ENCODE results near the gene NAPSA.
A peak's percentile ranks its signal among the peaks of the same experiment; 100 is the strongest.

The NAPSA gene

GRCh38 chr19:50383852-50384684, 18.6 kb upstream of the NAPSA start, which contains the start of gene POLD1:
TSS of gene POLD1 (plus strand) at chr19:50384347. CDS start at chr19:50398852, 14,505 bp downstream.
- Histone ChIP-seq H3K27me3 (ENCODE audit: low read depth, low read length) (no peaks in the 10 kb centered on the region), H3K27ac (ENCODE audit: low read length) (peak within 1 kb of the TSS; percentile 79), H3K4me1 (ENCODE audit: control insufficient read depth in 1 of 2, insufficient read depth in 2 of 2, low read length in 2 of 2) (peaks cover 4 to 22% of the 10 kb centered on the region in 2 donors), H3K36me3 (ENCODE audit: control insufficient read depth in 1 of 2, insufficient read depth in 2 of 2, low read length in 2 of 2) (peaks cover 26 to 36% of the 10 kb centered on the region in 2 donors), H3K9me3 (ENCODE audit: control insufficient read depth in 1 of 2, low read length in 2 of 2) (no peaks in the 10 kb centered on the region), H3K4me3 (ENCODE audit: low read depth in 1 of 2, low read length in 2 of 2) (peak within 1 kb of the TSS; percentile 78 to 83)

GRCh38 chr19:50383001-50383851, 17.8 kb upstream of the NAPSA start:
- Histone ChIP-seq H3K4me3 (ENCODE audit: low read depth in 1 of 2, low read length in 2 of 2) (peak overlapping the region; percentile 14 to 83), H3K4me1 (ENCODE audit: control insufficient read depth in 1 of 2, insufficient read depth in 2 of 2, low read length in 2 of 2) (peaks cover 4 to 22% of the 10 kb centered on the region in 2 donors), H3K36me3 (ENCODE audit: control insufficient read depth in 1 of 2, insufficient read depth in 2 of 2, low read length in 2 of 2) (peaks cover 34 to 45% of the 10 kb centered on the region in 2 donors), H3K9me3 (ENCODE audit: control insufficient read depth in 1 of 2, low read length in 2 of 2) (no peaks in the 10 kb centered on the region), H3K27ac (ENCODE audit: low read length) (peak overlapping the region; percentile 67), H3K27me3 (ENCODE audit: low read depth, low read length) (no peaks in the 10 kb centered on the region)

GRCh38 chr19:50381881-50382729, 16.7 kb upstream of the NAPSA start:
- Histone ChIP-seq H3K27me3 (ENCODE audit: low read depth, low read length) (no peaks in the 10 kb centered on the region), H3K36me3 (ENCODE audit: control insufficient read depth in 1 of 2, insufficient read depth in 2 of 2, low read length in 2 of 2) (peaks cover 40 to 54% of the 10 kb centered on the region in 2 donors), H3K4me3 (ENCODE audit: low read depth in 1 of 2, low read length in 2 of 2) (no peak overlapping the region), H3K4me1 (ENCODE audit: control insufficient read depth in 1 of 2, insufficient read depth in 2 of 2, low read length in 2 of 2) (peaks cover 4 to 27% of the 10 kb centered on the region in 2 donors), H3K27ac (ENCODE audit: low read length) (no peak overlapping the region), H3K9me3 (ENCODE audit: control insufficient read depth in 1 of 2, low read length in 2 of 2) (no peaks in the 10 kb centered on the region)

- H3K27ac ChIP-seq (ENCODE audit: low read length) = no peak overlapping the region
- H3K4me3 ChIP-seq (ENCODE audit: low read depth in 1 of 2, low read length in 2 of 2) = no peak overlapping the region
- no peaks in the 10 kb centered on the region for H3K9me3 ChIP-seq (ENCODE audit: control insufficient read depth in 1 of 2, low read length in 2 of 2)
- peaks cover 4 to 28% of the 10 kb centered on the region in 2 donors for H3K4me1 ChIP-seq (ENCODE audit: control insufficient read depth in 1 of 2, insufficient read depth in 2 of 2, low read length in 2 of 2)
- H3K27me3 ChIP-seq (ENCODE audit: low read depth, low read length) = no peaks in the 10 kb centered on the region
- peaks cover 40 to 57% of the 10 kb centered on the region in 2 donors for H3K36me3 ChIP-seq (ENCODE audit: control insufficient read depth in 1 of 2, insufficient read depth in 2 of 2, low read length in 2 of 2)
Measured at GRCh38 chr19:50380751-50381151, 15.3 kb upstream of the NAPSA start.

- H3K27me3 ChIP-seq (ENCODE audit: low read depth, low read length) = no peaks in the 10 kb centered on the region
- H3K4me3 ChIP-seq (ENCODE audit: low read depth in 1 of 2, low read length in 2 of 2) = no peak overlapping the region
- no peak overlapping the region for H3K27ac ChIP-seq (ENCODE audit: low read length)
- peaks cover 40 to 57% of the 10 kb centered on the region in 2 donors for H3K36me3 ChIP-seq (ENCODE audit: control insufficient read depth in 1 of 2, insufficient read depth in 2 of 2, low read length in 2 of 2)
- H3K9me3 ChIP-seq (ENCODE audit: control insufficient read depth in 1 of 2, low read length in 2 of 2) = no peaks in the 10 kb centered on the region
- peaks cover 4 to 26% of the 10 kb centered on the region in 2 donors for H3K4me1 ChIP-seq (ENCODE audit: control insufficient read depth in 1 of 2, insufficient read depth in 2 of 2, low read length in 2 of 2)
Measured at GRCh38 chr19:50380137-50380536, 14.7 kb upstream of the NAPSA start.

- no peak overlapping the region for H3K4me3 ChIP-seq (ENCODE audit: low read depth in 1 of 2, low read length in 2 of 2)
- peaks cover 0 to 20% of the 10 kb centered on the region in 2 donors for H3K4me1 ChIP-seq (ENCODE audit: control insufficient read depth in 1 of 2, insufficient read depth in 2 of 2, low read length in 2 of 2)
- H3K27me3 ChIP-seq (ENCODE audit: low read depth, low read length) = no peaks in the 10 kb centered on the region
- H3K27ac ChIP-seq (ENCODE audit: low read length) = no peak overlapping the region
- H3K9me3 ChIP-seq (ENCODE audit: control insufficient read depth in 1 of 2, low read length in 2 of 2) = no peaks in the 10 kb centered on the region
- H3K36me3 ChIP-seq (ENCODE audit: control insufficient read depth in 1 of 2, insufficient read depth in 2 of 2, low read length in 2 of 2) = peaks cover 40 to 57% of the 10 kb centered on the region in 2 donors
Measured at GRCh38 chr19:50379602-50380001, 14.2 kb upstream of the NAPSA start.

GRCh38 chr19:50378863-50379236, 13.4 kb upstream of the NAPSA start:
- H3K27me3 ChIP-seq (ENCODE audit: low read depth, low read length) = no peaks in the 10 kb centered on the region
- H3K4me1 ChIP-seq (ENCODE audit: control insufficient read depth in 1 of 2, insufficient read depth in 2 of 2, low read length in 2 of 2) = peaks cover 0 to 18% of the 10 kb centered on the region in 2 donors
- no peak overlapping the region for H3K27ac ChIP-seq (ENCODE audit: low read length)
- H3K36me3 ChIP-seq (ENCODE audit: control insufficient read depth in 1 of 2, insufficient read depth in 2 of 2, low read length in 2 of 2) = peaks cover 40 to 57% of the 10 kb centered on the region in 2 donors
- H3K4me3 ChIP-seq (ENCODE audit: low read depth in 1 of 2, low read length in 2 of 2) = no peak overlapping the region
- no peaks in the 10 kb centered on the region for H3K9me3 ChIP-seq (ENCODE audit: control insufficient read depth in 1 of 2, low read length in 2 of 2)

GRCh38 chr19:50378169-50378862, 12.9 kb upstream of the NAPSA start:
- H3K27ac ChIP-seq (ENCODE audit: low read length) = no peak overlapping the region
- H3K9me3 ChIP-seq (ENCODE audit: control insufficient read depth in 1 of 2, low read length in 2 of 2) = no peaks in the 10 kb centered on the region
- peaks cover 0 to 18% of the 10 kb centered on the region in 2 donors for H3K4me1 ChIP-seq (ENCODE audit: control insufficient read depth in 1 of 2, insufficient read depth in 2 of 2, low read length in 2 of 2)
- no peaks in the 10 kb centered on the region for H3K27me3 ChIP-seq (ENCODE audit: low read depth, low read length)
- H3K4me3 ChIP-seq (ENCODE audit: low read depth in 1 of 2, low read length in 2 of 2) = no peak overlapping the region
- peaks cover 40 to 57% of the 10 kb centered on the region in 2 donors for H3K36me3 ChIP-seq (ENCODE audit: control insufficient read depth in 1 of 2, insufficient read depth in 2 of 2, low read length in 2 of 2)

- no peak overlapping the region for H3K27ac ChIP-seq (ENCODE audit: low read length)
- no peaks in the 10 kb centered on the region for H3K9me3 ChIP-seq (ENCODE audit: control insufficient read depth in 1 of 2, low read length in 2 of 2)
- peaks cover 35 to 55% of the 10 kb centered on the region in 2 donors for H3K36me3 ChIP-seq (ENCODE audit: control insufficient read depth in 1 of 2, insufficient read depth in 2 of 2, low read length in 2 of 2)
- no peaks in the 10 kb centered on the region for H3K27me3 ChIP-seq (ENCODE audit: low read depth, low read length)
- peaks cover 0 to 18% of the 10 kb centered on the region in 2 donors for H3K4me1 ChIP-seq (ENCODE audit: control insufficient read depth in 1 of 2, insufficient read depth in 2 of 2, low read length in 2 of 2)
- H3K4me3 ChIP-seq (ENCODE audit: low read depth in 1 of 2, low read length in 2 of 2) = no peak overlapping the region
Measured at GRCh38 chr19:50377517-50377916, 12.1 kb upstream of the NAPSA start.

GRCh38 chr19:50377051-50377461, 11.6 kb upstream of the NAPSA start:
- Histone ChIP-seq H3K4me3 (ENCODE audit: low read depth in 1 of 2, low read length in 2 of 2) (no peak overlapping the region), H3K27ac (ENCODE audit: low read length) (no peak overlapping the region), H3K9me3 (ENCODE audit: control insufficient read depth in 1 of 2, low read length in 2 of 2) (no peaks in the 10 kb centered on the region), H3K36me3 (ENCODE audit: control insufficient read depth in 1 of 2, insufficient read depth in 2 of 2, low read length in 2 of 2) (peaks cover 35 to 51% of the 10 kb centered on the region in 2 donors), H3K4me1 (ENCODE audit: control insufficient read depth in 1 of 2, insufficient read depth in 2 of 2, low read length in 2 of 2) (peaks cover 0 to 18% of the 10 kb centered on the region in 2 donors), H3K27me3 (ENCODE audit: low read depth, low read length) (no peaks in the 10 kb centered on the region)

Data from muscle layer of duodenum (tissue), 2 donors.